MCF 10A (cell line): ENCODE data around the gene CHRND. TPM values are rescaled to one million over a fixed set of nuclear protein-coding genes. Genes with fewer than 3 reads are reported as not detected.
"Not testable (repeated sequence)": the region's sequence is repeated elsewhere in the genome, so short reads cannot be mapped to it uniquely, and the experiment has no call there.

Experiments
- BruUV-seq: library from RNA; stranded (reverse); fragments of 400-500 nt; replicated peaks from 2 replicates; lab custom pipeline; 2021; lab: Mats Ljungman, UMichigan
- CTCF ChIA-PET: fragments of 300-600 bp; sonication (Branson Sonifier 250); formaldehyde crosslinking; extraction: SDS; loops from one replicate; lab custom pipeline; 2021; ENCODE audit warnings: antibody characterized with exemption, inconsistent platforms; lab: Yijun Ruan, JAX
- POLR2A ChIA-PET: fragments of 300-600, 350-650 bp; sonication (Branson Sonifier 250); formaldehyde crosslinking; extraction: SDS; loops from one replicate; lab custom pipeline; 2020; ENCODE audit warnings: antibody characterized with exemption, inconsistent platforms; lab: Yijun Ruan, JAX
- DNase-seq: peaks from one replicate; pipeline ENCODE4 v3.0.0-alpha.2; 2018; ENCODE audit not compliant: unreplicated experiment
- H3K27ac Mint-ChIP-seq: one replicate; pipeline ENCODE4 v1.8.0; 2022; ENCODE audit warnings: mild to moderate bottlenecking, low read depth, mixed read lengths; ENCODE audit not compliant: unreplicated experiment
- H3K27me3 Mint-ChIP-seq: one replicate; pipeline ENCODE4 v1.8.0; 2022; ENCODE audit warnings: mixed read lengths; ENCODE audit not compliant: insufficient read depth, unreplicated experiment
- H3K36me3 Mint-ChIP-seq: one replicate; pipeline ENCODE4 v1.8.0; 2022; ENCODE audit warnings: mild to moderate bottlenecking, moderate library complexity, mixed read lengths; ENCODE audit not compliant: insufficient read depth, unreplicated experiment
- H3K4me1 Mint-ChIP-seq: one replicate; pipeline ENCODE4 v1.8.0; 2022; ENCODE audit warnings: mixed read lengths; ENCODE audit not compliant: insufficient read depth, unreplicated experiment
- H3K4me3 Mint-ChIP-seq: one replicate; pipeline ENCODE4 v1.8.0; 2022; ENCODE audit warnings: mild to moderate bottlenecking, moderate library complexity, mixed read lengths; ENCODE audit not compliant: unreplicated experiment
- H3K9me3 Mint-ChIP-seq: one replicate; pipeline ENCODE4 v1.8.0; 2022; ENCODE audit warnings: mixed read lengths; ENCODE audit not compliant: unreplicated experiment
- intact Hi-C: fragments of 100-400 bp; cut with micrococcal nuclease; formaldehyde crosslinking; loops from 2 replicates; pipeline ENCODE4 v1.14.1; 2022
- total RNA-seq: library from RNA; stranded (reverse); gene quantifications from 2 replicates; pipeline ENCODE4 v1.2.3, GENCODE V29; 2022
- TF ChIP-seq, protein P1 (sequence below): fragments of 200-600 bp; IDR thresholded peaks from one replicate; pipeline ENCODE4 v1.8.0; 2022; ENCODE audit warnings: antibody characterized with exemption, mild to moderate bottlenecking; ENCODE audit not compliant: unreplicated experiment

CHRND gene
- total RNA-seq, 1 experiment from 2014 or later: not detected

DNA sequence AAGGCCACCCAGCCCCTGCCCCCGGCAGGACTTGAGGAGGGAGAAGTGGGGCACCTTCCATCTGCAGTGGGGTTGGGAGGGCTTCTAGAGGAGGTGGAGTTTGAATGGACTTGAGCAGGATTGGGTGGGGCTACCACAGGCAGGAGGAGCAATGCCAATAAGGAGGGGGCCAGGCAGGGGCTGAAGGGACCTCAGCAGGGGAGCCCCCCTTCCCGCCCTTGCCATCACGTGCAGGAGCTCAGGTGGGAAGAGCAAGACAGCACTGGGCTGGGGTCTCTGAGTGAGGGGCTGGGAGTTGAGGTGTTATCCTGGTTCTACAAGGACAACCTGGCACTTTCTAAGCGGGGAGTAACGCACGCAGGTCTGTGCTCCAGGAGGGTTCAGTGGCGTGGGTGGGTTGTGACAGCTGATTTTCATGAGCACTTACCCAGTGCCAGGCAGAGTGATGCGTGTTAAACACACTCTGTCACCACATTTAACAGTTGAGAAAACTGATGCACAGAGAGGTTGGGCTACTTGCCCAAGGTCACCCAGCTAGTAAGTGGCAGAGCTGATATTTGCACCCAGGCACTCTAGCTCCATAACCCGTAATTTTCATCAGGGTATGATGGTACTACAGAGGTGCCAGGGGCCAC lies 4.8 kb downstream of the CHRND start:
- TF ChIP-seq, protein P1, sequence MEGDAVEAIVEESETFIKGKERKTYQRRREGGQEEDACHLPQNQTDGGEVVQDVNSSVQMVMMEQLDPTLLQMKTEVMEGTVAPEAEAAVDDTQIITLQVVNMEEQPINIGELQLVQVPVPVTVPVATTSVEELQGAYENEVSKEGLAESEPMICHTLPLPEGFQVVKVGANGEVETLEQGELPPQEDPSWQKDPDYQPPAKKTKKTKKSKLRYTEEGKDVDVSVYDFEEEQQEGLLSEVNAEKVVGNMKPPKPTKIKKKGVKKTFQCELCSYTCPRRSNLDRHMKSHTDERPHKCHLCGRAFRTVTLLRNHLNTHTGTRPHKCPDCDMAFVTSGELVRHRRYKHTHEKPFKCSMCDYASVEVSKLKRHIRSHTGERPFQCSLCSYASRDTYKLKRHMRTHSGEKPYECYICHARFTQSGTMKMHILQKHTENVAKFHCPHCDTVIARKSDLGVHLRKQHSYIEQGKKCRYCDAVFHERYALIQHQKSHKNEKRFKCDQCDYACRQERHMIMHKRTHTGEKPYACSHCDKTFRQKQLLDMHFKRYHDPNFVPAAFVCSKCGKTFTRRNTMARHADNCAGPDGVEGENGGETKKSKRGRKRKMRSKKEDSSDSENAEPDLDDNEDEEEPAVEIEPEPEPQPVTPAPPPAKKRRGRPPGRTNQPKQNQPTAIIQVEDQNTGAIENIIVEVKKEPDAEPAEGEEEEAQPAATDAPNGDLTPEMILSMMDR: no peak
- CTCF ChIA-PET: interaction anchor here (0.6 to 1.4 kb wide), 3 partner anchors 9 to 204 kb away, joined by 3 to 6 read pairs (median 5); no protein-coding TSS in a partner anchor
- Mint-ChIP-seq H3K9me3 (no peaks in the 10 kb centered on the region), H3K36me3 (no peaks in the 10 kb centered on the region), H3K27me3 (no peaks in the 10 kb centered on the region), H3K27ac (no peak overlapping the region), H3K4me1 (peaks cover 5% of the 10 kb centered on the region), H3K4me3 (no peak overlapping the region)
- no TSS peak for BruUV-seq
- DNase-seq: no peak
- intact Hi-C loops: no loop called here
- POLR2A ChIA-PET: interaction anchor here (1.0 kb wide), 1 partner anchor 9 kb away, joined by 3 read pairs; the partner anchor contains the start of gene CHRNG

DNA sequence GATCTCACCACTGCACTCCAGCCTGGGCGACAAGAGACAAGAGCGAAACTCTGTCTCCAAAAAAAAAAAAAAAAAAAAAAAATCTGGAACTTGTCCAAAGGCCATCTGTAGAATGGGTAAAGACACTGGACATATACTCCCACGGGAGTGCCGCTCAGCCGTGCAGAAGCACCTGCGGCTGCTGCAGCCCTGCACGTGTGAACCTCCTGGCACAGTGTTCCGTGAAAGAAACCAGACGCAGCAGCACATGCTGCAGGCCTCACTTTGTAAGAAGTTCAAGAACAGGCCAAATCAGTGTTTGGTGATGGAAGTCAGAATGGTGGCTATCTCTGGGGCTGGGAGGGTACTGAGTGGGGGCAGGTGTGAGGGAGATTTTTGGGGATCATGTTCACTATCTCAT lies 6.5 kb downstream of the CHRND start:
- POLR2A ChIA-PET: interaction anchor here (0.8 kb wide), 1 partner anchor 14 kb away, joined by 4 read pairs; no protein-coding TSS in a partner anchor
- Mint-ChIP-seq H3K4me1 (peaks cover 5% of the 10 kb centered on the region), H3K27me3 (no peaks in the 10 kb centered on the region), H3K9me3 (peaks cover 6% of the 10 kb centered on the region), H3K36me3 (no peaks in the 10 kb centered on the region), H3K4me3 (no peak overlapping the region), H3K27ac (no peak overlapping the region)
- no TSS peak for BruUV-seq
- intact Hi-C loops: no loop called here
- TF ChIP-seq, protein P1: no peak
- no peak for DNase-seq
- CTCF ChIA-PET: interaction anchor here (0.6 to 2.1 kb wide), 3 partner anchors 12 to 17 kb away, joined by 3 to 5 read pairs (median 4); partner anchors contain the start of gene PRSS56

DNA sequence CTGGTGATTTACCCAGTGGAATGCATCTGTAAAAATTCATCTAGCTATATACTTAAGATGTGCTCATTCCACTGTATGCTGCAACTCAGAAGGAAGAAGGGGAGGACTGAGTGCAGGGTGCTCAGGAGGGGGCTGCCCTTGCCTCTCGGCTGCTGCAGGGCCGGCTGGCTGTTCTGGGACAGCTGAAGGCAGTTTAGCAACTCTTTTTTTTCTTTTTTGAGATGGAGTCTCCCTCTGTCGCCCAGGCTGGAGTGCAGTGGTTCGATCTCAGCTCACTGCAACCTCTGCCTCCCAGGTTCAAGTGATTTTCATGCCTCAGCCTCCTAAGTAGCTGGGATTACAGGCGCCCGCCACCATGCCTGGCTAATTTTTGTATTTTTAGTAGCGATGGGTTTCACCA lies 6.9 kb downstream of the CHRND start:
- DNase-seq, intact Hi-C loops, H3K36me3 Mint-ChIP-seq, H3K27me3 Mint-ChIP-seq, H3K27ac Mint-ChIP-seq, BruUV-seq, H3K4me3 Mint-ChIP-seq, H3K9me3 Mint-ChIP-seq, H3K4me1 Mint-ChIP-seq: not testable (repeated sequence)
- CTCF ChIA-PET: interaction anchor here (1.1 to 2.1 kb wide), 2 partner anchors 13 to 17 kb away, joined by 3 to 4 read pairs; partner anchors contain the start of gene PRSS56
- POLR2A ChIA-PET: interaction anchor here (0.7 to 0.8 kb wide), 2 partner anchors 14 to 603 kb away, joined by 3 to 4 read pairs; no protein-coding TSS in a partner anchor

DNA sequence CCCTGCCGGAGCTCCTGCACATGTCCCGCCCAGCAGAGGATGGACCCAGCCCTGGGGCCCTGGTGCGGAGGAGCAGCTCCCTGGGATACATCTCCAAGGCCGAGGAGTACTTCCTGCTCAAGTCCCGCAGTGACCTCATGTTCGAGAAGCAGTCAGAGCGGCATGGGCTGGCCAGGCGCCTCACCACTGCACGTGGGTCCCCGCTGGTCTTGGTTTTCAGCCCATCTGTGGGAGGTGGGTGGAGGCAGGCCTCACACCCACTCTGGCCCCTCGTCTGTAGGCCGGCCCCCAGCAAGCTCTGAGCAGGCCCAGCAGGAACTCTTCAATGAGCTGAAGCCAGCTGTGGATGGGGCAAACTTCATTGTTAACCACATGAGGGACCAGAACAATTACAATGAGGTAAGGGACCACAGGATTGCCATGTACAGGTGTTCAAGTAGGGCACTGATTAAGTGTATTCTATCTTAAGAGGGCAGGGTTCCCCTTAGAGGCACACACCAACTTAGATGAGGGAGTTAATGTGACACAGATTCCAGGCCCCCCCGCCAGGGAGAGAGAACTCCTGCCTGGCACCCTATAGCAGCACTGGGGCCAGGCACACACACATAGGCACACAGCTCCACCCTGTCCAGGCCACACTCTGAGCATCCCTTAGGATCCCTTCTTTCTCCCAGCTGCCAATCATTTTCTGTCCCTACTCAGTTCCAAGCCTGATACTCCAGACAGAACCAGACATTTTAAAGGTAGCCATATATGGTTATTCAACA lies 8.2 kb downstream of the CHRND start:
- H3K27ac Mint-ChIP-seq: no peak overlapping the region
- no TSS peak for BruUV-seq
- H3K4me1 Mint-ChIP-seq: peaks cover 1% of the 10 kb centered on the region
- intact Hi-C loops: no loop called here
- H3K4me3 Mint-ChIP-seq: no peak overlapping the region
- peaks cover 6% of the 10 kb centered on the region for H3K9me3 Mint-ChIP-seq
- TF ChIP-seq, protein P1: no peak
- CTCF ChIA-PET: no interaction called here
- POLR2A ChIA-PET: interaction anchor here (0.6 kb wide), 1 partner anchor 819 kb away, joined by 3 read pairs; no protein-coding TSS in a partner anchor
- DNase-seq: no peak
- no peaks in the 10 kb centered on the region for H3K36me3 Mint-ChIP-seq
- H3K27me3 Mint-ChIP-seq: no peaks in the 10 kb centered on the region
